GM23338 (cell line): ENCODE data around the gene KCNQ5. TPM values are rescaled to one million over a fixed set of nuclear protein-coding genes. Genes with fewer than 3 reads are reported as not detected.

Source experiments
- ATAC-seq: fragments of 200-7000 bp; cut with Tn5 transposase; 3 replicates; pipeline ENCODE4 v1.9.1; 2020
- DNase-seq: peaks from one replicate; pipeline ENCODE4 v3.0.0-alpha.2; 2015; ENCODE audit warnings: low spot score
- H2AFZ ChIP-seq: fragments of 200-600 bp; sonication (generic); 2 replicates; pipeline ENCODE4 v1.8.0; 2016; ENCODE audit warnings: antibody characterized with exemption, mild to moderate bottlenecking, moderate library complexity
- H3F3A ChIP-seq: fragments of 200-600 bp; sonication (generic); replicated peaks from 2 replicates; pipeline ENCODE4 v1.8.0; 2017; ENCODE audit warnings: antibody characterized with exemption, mixed run types, low read depth
- H3K27ac ChIP-seq: fragments of 200-600 bp; sonication (generic); 2 replicates; pipeline ENCODE4 v1.6.1; 2016; ENCODE audit warnings: low read depth
- H3K27me3 ChIP-seq: fragments of 200-600 bp; sonication (generic); 2 replicates; pipeline ENCODE4 v1.8.0; 2016; ENCODE audit warnings: mild to moderate bottlenecking, mixed run types, moderate library complexity; ENCODE audit not compliant: insufficient read depth
- H3K36me3 ChIP-seq: fragments of 200-600 bp; sonication (generic); 2 replicates; pipeline ENCODE4 v1.8.0; 2016; ENCODE audit warnings: mild to moderate bottlenecking; ENCODE audit not compliant: insufficient read depth
- H3K4me1 ChIP-seq: fragments of 200-600 bp; sonication (generic); 2 replicates; pipeline ENCODE4 v1.8.0; 2016; ENCODE audit warnings: mild to moderate bottlenecking, moderate library complexity; ENCODE audit not compliant: insufficient read depth
- H3K4me2 ChIP-seq: fragments of 200-600 bp; sonication (generic); 2 replicates; pipeline ENCODE4 v1.7.1; 2017; ENCODE audit warnings: mixed run types
- H3K4me3 ChIP-seq: fragments of 200-600 bp; sonication (generic); 2 replicates; pipeline ENCODE4 v1.6.1; 2016; ENCODE audit warnings: mixed run types
- H3K79me2 ChIP-seq: fragments of 200-600 bp; sonication (generic); replicated peaks from 2 replicates; pipeline ENCODE4 v1.8.0; 2017; ENCODE audit warnings: mild to moderate bottlenecking; ENCODE audit not compliant: insufficient read depth
- H3K9me2 ChIP-seq: fragments of 200-600 bp; sonication (generic); 2 replicates; pipeline ENCODE4 v1.8.0; 2017; ENCODE audit not compliant: insufficient read depth
- H4K20me1 ChIP-seq: fragments of 200-600 bp; sonication (generic); replicated peaks from 2 replicates; pipeline ENCODE4 v1.8.0; 2017; ENCODE audit warnings: mild to moderate bottlenecking; ENCODE audit not compliant: insufficient read depth
- H3K27ac Mint-ChIP-seq: 2 replicates; pipeline ENCODE4 v1.8.0; 2020; ENCODE audit warnings: inconsistent platforms, mild to moderate bottlenecking, moderate library complexity, mixed read lengths
- H3K27me3 Mint-ChIP-seq: 3 replicates; pipeline ENCODE4 v1.8.0; 2022; ENCODE audit warnings: low read depth, mild to moderate bottlenecking, moderate library complexity, mixed read lengths, inconsistent platforms; ENCODE audit not compliant: insufficient read depth, poor library complexity
- H3K36me3 Mint-ChIP-seq: 3 replicates; pipeline ENCODE4 v1.8.0; 2021; ENCODE audit warnings: low read depth, mild to moderate bottlenecking, inconsistent platforms, moderate library complexity, mixed read lengths
- H3K4me1 Mint-ChIP-seq: 3 replicates; pipeline ENCODE4 v1.8.0; 2020; ENCODE audit warnings: mild to moderate bottlenecking, inconsistent platforms, mixed read lengths
- H3K4me3 Mint-ChIP-seq: 3 replicates; pipeline ENCODE4 v1.8.0; 2021; ENCODE audit warnings: moderate library complexity, mild to moderate bottlenecking, inconsistent platforms, mixed read lengths
- H3K9me3 Mint-ChIP-seq: 3 replicates; pipeline ENCODE4 v1.8.0; 2020; ENCODE audit warnings: moderate library complexity, mild to moderate bottlenecking, inconsistent platforms, mixed read lengths
- CREB1 ChIP-seq: fragments of 250-450 bp; sonication (Bioruptor Pico); IDR thresholded peaks from 2 replicates; pipeline ENCODE4 v1.5.0; 2020; ENCODE audit warnings: low read depth, mild to moderate bottlenecking, moderate library complexity
- EZH2 ChIP-seq: fragments of 200-600 bp; sonication (generic); IDR thresholded peaks from one replicate; pipeline ENCODE4 v1.8.0; 2017; ENCODE audit warnings: antibody characterized with exemption, mild to moderate bottlenecking, low read depth; ENCODE audit not compliant: unreplicated experiment
- EZH2phosphoT487 ChIP-seq: fragments of 200-600 bp; sonication (generic); IDR thresholded peaks from one replicate; pipeline ENCODE4 v1.8.1; 2018; ENCODE audit warnings: antibody characterized with exemption; ENCODE audit not compliant: unreplicated experiment
- JUNB ChIP-seq: IDR thresholded peaks from one replicate; pipeline ENCODE4 v1.6.1; 2016; ENCODE audit warnings: antibody characterized with exemption; ENCODE audit not compliant: unreplicated experiment
- NANOG ChIP-seq: IDR thresholded peaks from 2 replicates; pipeline ENCODE4 v1.6.1; 2016; ENCODE audit warnings: antibody characterized with exemption, borderline replicate concordance
- POLR2AphosphoS5 ChIP-seq: IDR thresholded peaks from 2 replicates; pipeline ENCODE4 v1.6.1; 2016; ENCODE audit warnings: antibody characterized with exemption, low read depth
- REST ChIP-seq: IDR thresholded peaks from one replicate; pipeline ENCODE4 v1.6.1; 2018; ENCODE audit warnings: antibody characterized with exemption; ENCODE audit not compliant: unreplicated experiment
- STAT1 ChIP-seq: IDR thresholded peaks from one replicate; pipeline ENCODE4 v1.6.1; 2016; ENCODE audit warnings: antibody characterized with exemption; ENCODE audit not compliant: unreplicated experiment
- ZNF114 ChIP-seq: fragments of 250-450 bp; sonication (Bioruptor Pico); IDR thresholded peaks from 2 replicates; pipeline ENCODE4 v1.5.0; 2020; ENCODE audit warnings: mild to moderate bottlenecking, moderate library complexity
- ZNF331 ChIP-seq: fragments of 250-450 bp; sonication (Bioruptor Pico); IDR thresholded peaks from 2 replicates; pipeline ENCODE4 v1.5.0; 2020; ENCODE audit warnings: low read depth, mild to moderate bottlenecking, moderate library complexity
- ZNF462 ChIP-seq: fragments of 250-450 bp; sonication (Bioruptor Pico); IDR thresholded peaks from 2 replicates; pipeline ENCODE4 v1.5.0; 2020; ENCODE audit warnings: mild to moderate bottlenecking, moderate library complexity
- polyA plus RNA-seq: library from polyadenylated mRNA; unstranded; fragments of >200 nt; fragmentation: Nextera tagmentation; extraction: Ambion mirVana; gene quantifications from 2 replicates; pipeline ENCODE4 v1.2.1, GENCODE V29; 2016
- total RNA-seq: library from RNA; depleted of rRNA; stranded (reverse); fragments of >200 nt; shearing (Covaris generic); gene quantifications from 2 replicates; pipeline ENCODE4 v1.2.3, GENCODE V29; 2014
- TF ChIP-seq, protein P1 (sequence below): IDR thresholded peaks from 2 replicates; pipeline ENCODE4 v1.6.1; 2016; ENCODE audit warnings: antibody characterized with exemption
- TF ChIP-seq, protein P2 (sequence below), 2 experiments: fragments of 200-600 bp in 1 of 2; sonication (generic) in 1 of 2; conservative IDR thresholded peaks; 2 replicates each; pipeline versions ENCODE4 v1.5.1 to v1.6.1; 2016 to 2017; ENCODE audit warnings: antibody characterized with exemption in 2 of 2, low read depth in 2 of 2, mild to moderate bottlenecking in 2 of 2, moderate library complexity in 1 of 2

KCNQ5 gene
- total and polyA plus RNA-seq, 2 experiments from 2014 or later, result 0.68 to 0.87 TPM

DNA sequence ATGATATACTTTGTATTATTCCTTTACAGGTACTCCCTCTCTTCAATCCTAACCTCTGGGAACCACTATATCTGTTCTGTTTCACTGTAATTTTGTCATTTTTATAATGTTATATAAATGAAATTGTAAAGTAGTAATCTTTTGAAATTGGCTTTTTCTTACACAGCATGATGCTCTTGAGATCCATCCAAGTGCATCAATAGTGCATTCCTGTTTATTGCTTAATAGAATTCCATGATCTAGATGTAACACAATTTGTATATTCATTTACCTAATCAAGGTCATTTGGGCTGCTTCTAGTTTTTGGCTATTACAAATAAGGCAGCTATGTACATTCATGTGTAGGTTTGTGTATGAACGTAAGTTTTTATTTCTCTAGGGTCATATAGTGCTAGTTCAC, 428.8 kb downstream of the KCNQ5 start:
- Histone ChIP-seq H3K4me1 (no peaks in the 10 kb centered on the region), H3F3A (no peaks in the 10 kb centered on the region), H3K4me2 (no peak overlapping the region), H3K4me3 (no peak overlapping the region), H3K27me3 (no peaks in the 10 kb centered on the region), H4K20me1 (no peaks in the 10 kb centered on the region), H3K79me2 (no peaks in the 10 kb centered on the region), H2AFZ (no peak overlapping the region), H3K9me2 (no peaks in the 10 kb centered on the region), H3K27ac (no peak overlapping the region), H3K36me3 (no peaks in the 10 kb centered on the region)
- DNase-seq, result no peak
- no peaks in the 10 kb centered on the region; the same call in 2 of the 3 replicates for H3K4me1 Mint-ChIP-seq
- H3K36me3 Mint-ChIP-seq, result no peaks in the 10 kb centered on the region
- H3K27me3 Mint-ChIP-seq, result no peaks in the 10 kb centered on the region
- no peak overlapping the region for H3K4me3 Mint-ChIP-seq
- TF ChIP-seq STAT1 (no peak), NANOG (no peak), ZNF462 (no peak), POLR2AphosphoS5 (no peak), JUNB (no peak), EZH2phosphoT487 (no peak), EZH2 (no peak), ZNF114 (no peak), REST (no peak), CREB1 (no peak), ZNF331 (no peak)
- TF ChIP-seq, protein P1, sequence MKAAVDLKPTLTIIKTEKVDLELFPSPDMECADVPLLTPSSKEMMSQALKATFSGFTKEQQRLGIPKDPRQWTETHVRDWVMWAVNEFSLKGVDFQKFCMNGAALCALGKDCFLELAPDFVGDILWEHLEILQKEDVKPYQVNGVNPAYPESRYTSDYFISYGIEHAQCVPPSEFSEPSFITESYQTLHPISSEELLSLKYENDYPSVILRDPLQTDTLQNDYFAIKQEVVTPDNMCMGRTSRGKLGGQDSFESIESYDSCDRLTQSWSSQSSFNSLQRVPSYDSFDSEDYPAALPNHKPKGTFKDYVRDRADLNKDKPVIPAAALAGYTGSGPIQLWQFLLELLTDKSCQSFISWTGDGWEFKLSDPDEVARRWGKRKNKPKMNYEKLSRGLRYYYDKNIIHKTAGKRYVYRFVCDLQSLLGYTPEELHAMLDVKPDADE, result no peak
- TF ChIP-seq, protein P2, sequence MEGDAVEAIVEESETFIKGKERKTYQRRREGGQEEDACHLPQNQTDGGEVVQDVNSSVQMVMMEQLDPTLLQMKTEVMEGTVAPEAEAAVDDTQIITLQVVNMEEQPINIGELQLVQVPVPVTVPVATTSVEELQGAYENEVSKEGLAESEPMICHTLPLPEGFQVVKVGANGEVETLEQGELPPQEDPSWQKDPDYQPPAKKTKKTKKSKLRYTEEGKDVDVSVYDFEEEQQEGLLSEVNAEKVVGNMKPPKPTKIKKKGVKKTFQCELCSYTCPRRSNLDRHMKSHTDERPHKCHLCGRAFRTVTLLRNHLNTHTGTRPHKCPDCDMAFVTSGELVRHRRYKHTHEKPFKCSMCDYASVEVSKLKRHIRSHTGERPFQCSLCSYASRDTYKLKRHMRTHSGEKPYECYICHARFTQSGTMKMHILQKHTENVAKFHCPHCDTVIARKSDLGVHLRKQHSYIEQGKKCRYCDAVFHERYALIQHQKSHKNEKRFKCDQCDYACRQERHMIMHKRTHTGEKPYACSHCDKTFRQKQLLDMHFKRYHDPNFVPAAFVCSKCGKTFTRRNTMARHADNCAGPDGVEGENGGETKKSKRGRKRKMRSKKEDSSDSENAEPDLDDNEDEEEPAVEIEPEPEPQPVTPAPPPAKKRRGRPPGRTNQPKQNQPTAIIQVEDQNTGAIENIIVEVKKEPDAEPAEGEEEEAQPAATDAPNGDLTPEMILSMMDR (conservative IDR thresholded peaks at IDR 0.05; ENCODE audit: low read depth in 2 of 2), result no peak
- H3K27ac Mint-ChIP-seq, result no peak overlapping the region
- no peak for ATAC-seq
- H3K9me3 Mint-ChIP-seq, result no peaks in the 10 kb centered on the region
